Activated T-helper 17 cell treated with anti-CD3 and anti-CD28 coated beads, Interleukin-2, amount 50 U/mL, for 72 hours (primary cell): ENCODE data around the gene MZF1. TPM values are rescaled to one million over a fixed set of nuclear protein-coding genes. Genes with fewer than 3 reads are reported as not detected.
"Not testable (repeated sequence)": the region's sequence is repeated elsewhere in the genome, so short reads cannot be mapped to it uniquely, and the experiment has no call there.

Experiments
- ATAC-seq: fragments of 150-1000 bp; cut with Tn5 transposase; replicated peaks from 2 replicates; pipeline ENCODE4 v1.10.0; 2021; ENCODE audit warnings: mild to moderate bottlenecking, moderate library complexity
- H3K27ac Mint-ChIP-seq: one replicate; pipeline ENCODE4 v1.8.0; 2022; ENCODE audit warnings: mixed read lengths
- H3K27me3 Mint-ChIP-seq: one replicate; pipeline ENCODE4 v1.8.0; 2022; ENCODE audit warnings: mixed read lengths
- H3K36me3 Mint-ChIP-seq: one replicate; pipeline ENCODE4 v1.8.0; 2022; ENCODE audit warnings: low read depth, mild to moderate bottlenecking, mixed read lengths
- H3K4me1 Mint-ChIP-seq: one replicate; pipeline ENCODE4 v1.8.0; 2022; ENCODE audit warnings: mixed read lengths
- H3K4me3 Mint-ChIP-seq: one replicate; pipeline ENCODE4 v1.8.0; 2022; ENCODE audit warnings: mild to moderate bottlenecking, mixed read lengths
- H3K9me3 Mint-ChIP-seq: one replicate; pipeline ENCODE4 v1.8.0; 2022; ENCODE audit warnings: mixed read lengths
- total RNA-seq, 2 donors: library from RNA; stranded (reverse); gene quantifications; one replicate each; pipeline ENCODE4 v1.2.3, GENCODE V29; 2022

Gene MZF1
- total RNA-seq, 2 donors from 2014 or later = 26.6 to 57.9 TPM

- peaks cover 54% of the 10 kb centered on the region for H3K36me3 Mint-ChIP-seq
- H3K4me3 Mint-ChIP-seq = peak within 1 kb of the TSS; percentile 95
Observed at GRCh38 chr19:58543826-58544590, 29.1 kb downstream of the MZF1 start, which contains the start of gene TRIM28. TSS of gene TRIM28 (plus strand) at chr19:58544064. CDS start at chr19:58544758, 694 bp downstream.

DNA sequence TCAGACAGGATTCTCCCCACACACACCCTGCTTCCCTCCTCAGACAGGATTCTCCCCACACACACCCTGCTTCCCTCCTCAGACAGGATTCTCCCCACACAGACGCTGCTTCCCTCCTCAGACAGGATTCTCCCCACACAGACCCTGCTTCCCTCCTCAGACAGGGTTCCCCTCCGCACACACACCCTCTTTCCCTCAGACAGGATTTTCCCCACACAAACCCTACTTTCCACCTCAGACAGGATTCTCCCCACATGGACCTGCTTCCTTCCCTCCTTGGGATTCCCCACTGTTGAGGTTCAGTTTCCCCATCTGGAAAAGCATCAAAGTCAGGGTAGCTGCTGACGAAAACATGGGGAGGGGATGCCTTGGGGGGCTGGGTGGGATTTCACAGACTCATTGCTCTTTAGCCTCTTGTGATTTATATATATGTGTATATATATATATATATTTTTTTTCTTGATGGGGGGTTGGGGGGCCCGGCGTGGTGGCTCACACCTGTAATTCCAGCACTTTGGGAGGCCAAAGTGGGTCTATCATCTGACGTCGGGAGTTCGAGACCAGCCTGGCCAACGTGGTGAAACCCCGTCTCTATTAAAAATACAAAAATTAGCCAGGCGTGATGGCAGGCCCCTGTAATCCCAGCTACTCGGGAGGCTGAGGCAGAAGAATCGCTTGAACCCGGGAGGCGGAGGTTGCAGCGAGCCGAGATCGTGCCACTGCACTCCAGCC lies 30.3 kb downstream of the MZF1 start:
- Mint-ChIP-seq H3K27ac (peak overlapping the region; percentile 50), H3K4me3 (peak overlapping the region; percentile 95), H3K4me1 (peaks cover 25% of the 10 kb centered on the region), H3K36me3 (peaks cover 42% of the 10 kb centered on the region)
- H3K9me3 Mint-ChIP-seq, ATAC-seq, H3K27me3 Mint-ChIP-seq: not testable (repeated sequence)

More at GRCh38 chr19:58543826-58544590, 29.1 kb downstream of the MZF1 start, which contains the start of gene TRIM28:
- Mint-ChIP-seq H3K27me3 (no peaks in the 10 kb centered on the region), H3K27ac (peak within 1 kb of the TSS; percentile 98), H3K9me3 (no peaks in the 10 kb centered on the region), H3K4me1 (peaks cover 26% of the 10 kb centered on the region)
- peak; percentile 95 for ATAC-seq

GRCh38 chr19:58539169-58539559 lies 34.0 kb downstream of the MZF1 start:
- not testable (repeated sequence) for H3K9me3 Mint-ChIP-seq, H3K27me3 Mint-ChIP-seq, ATAC-seq, H3K36me3 Mint-ChIP-seq
- Mint-ChIP-seq H3K27ac (peak overlapping the region; percentile 68), H3K4me3 (peak overlapping the region; percentile 79), H3K4me1 (peaks cover 11% of the 10 kb centered on the region)

GRCh38 chr19:58538257-58539168 lies 34.6 kb downstream of the MZF1 start:
- Mint-ChIP-seq H3K9me3 (no peaks in the 10 kb centered on the region), H3K4me1 (peaks cover 5% of the 10 kb centered on the region), H3K36me3 (peaks cover under 1% of the 10 kb centered on the region), H3K4me3 (peak overlapping the region; percentile 79), H3K27me3 (no peaks in the 10 kb centered on the region), H3K27ac (peak overlapping the region; percentile 84)
- ATAC-seq = peak; percentile 80

- H3K4me1 Mint-ChIP-seq = peaks cover 5% of the 10 kb centered on the region
- H3K27me3 Mint-ChIP-seq = no peaks in the 10 kb centered on the region
- no peaks in the 10 kb centered on the region for H3K36me3 Mint-ChIP-seq
- no peak for ATAC-seq
- no peak overlapping the region for H3K27ac Mint-ChIP-seq
- no peaks in the 10 kb centered on the region for H3K9me3 Mint-ChIP-seq
- H3K4me3 Mint-ChIP-seq = peak overlapping the region; percentile 79
Observed at GRCh38 chr19:58536852-58537798, 36.0 kb downstream of the MZF1 start.

GRCh38 chr19:58535857-58536256 lies 37.3 kb downstream of the MZF1 start:
- no peak overlapping the region for H3K27ac Mint-ChIP-seq
- no peak for ATAC-seq
- H3K4me3 Mint-ChIP-seq = no peak overlapping the region
- no peaks in the 10 kb centered on the region for H3K36me3 Mint-ChIP-seq
- no peaks in the 10 kb centered on the region for H3K9me3 Mint-ChIP-seq
- H3K27me3 Mint-ChIP-seq = no peaks in the 10 kb centered on the region
- peaks cover 5% of the 10 kb centered on the region for H3K4me1 Mint-ChIP-seq

- ATAC-seq = no peak
- H3K27me3 Mint-ChIP-seq = no peaks in the 10 kb centered on the region
- no peak overlapping the region for H3K4me3 Mint-ChIP-seq
- no peaks in the 10 kb centered on the region for H3K9me3 Mint-ChIP-seq
- no peak overlapping the region for H3K27ac Mint-ChIP-seq
- H3K36me3 Mint-ChIP-seq = no peaks in the 10 kb centered on the region
- no peaks in the 10 kb centered on the region for H3K4me1 Mint-ChIP-seq
Observed at GRCh38 chr19:58531034-58531840, 41.9 kb downstream of the MZF1 start.

GRCh38 chr19:58529405-58529804 lies 43.7 kb downstream of the MZF1 start:
- no peak overlapping the region for H3K4me3 Mint-ChIP-seq

DNA sequence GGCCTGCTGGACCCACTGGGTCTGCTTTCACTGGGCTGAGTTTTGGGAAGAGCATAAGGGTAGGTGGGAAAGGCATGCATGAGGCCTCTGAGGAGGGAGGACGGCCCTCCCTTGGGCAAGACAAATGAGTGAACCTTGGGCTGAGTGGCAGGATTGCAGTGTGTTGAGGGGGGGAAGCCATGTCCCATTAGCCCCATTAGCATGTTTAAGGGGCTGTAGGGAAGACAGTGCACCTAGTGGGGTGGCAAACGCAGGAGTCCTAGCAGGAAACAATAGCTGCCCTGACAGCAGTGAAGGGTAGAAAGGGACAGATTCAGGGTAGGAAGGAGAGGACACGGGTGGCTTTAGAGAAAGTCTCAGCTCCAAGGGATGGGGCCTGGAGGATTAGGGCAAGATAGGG lies 50.4 kb downstream of the MZF1 start:
- Mint-ChIP-seq H3K4me3 (no peak overlapping the region), H3K36me3 (peaks cover 21% of the 10 kb centered on the region), H3K9me3 (no peaks in the 10 kb centered on the region), H3K27me3 (no peaks in the 10 kb centered on the region), H3K27ac (peak overlapping the region; percentile 33), H3K4me1 (peaks cover 11% of the 10 kb centered on the region)
- ATAC-seq = no peak

More at GRCh38 chr19:58529405-58529804, 43.7 kb downstream of the MZF1 start:
- ATAC-seq = no peak
- H3K27ac Mint-ChIP-seq = no peak overlapping the region
- no peaks in the 10 kb centered on the region for H3K4me1 Mint-ChIP-seq
- no peaks in the 10 kb centered on the region for H3K9me3 Mint-ChIP-seq
- no peaks in the 10 kb centered on the region for H3K27me3 Mint-ChIP-seq
- H3K36me3 Mint-ChIP-seq = no peaks in the 10 kb centered on the region

DNA sequence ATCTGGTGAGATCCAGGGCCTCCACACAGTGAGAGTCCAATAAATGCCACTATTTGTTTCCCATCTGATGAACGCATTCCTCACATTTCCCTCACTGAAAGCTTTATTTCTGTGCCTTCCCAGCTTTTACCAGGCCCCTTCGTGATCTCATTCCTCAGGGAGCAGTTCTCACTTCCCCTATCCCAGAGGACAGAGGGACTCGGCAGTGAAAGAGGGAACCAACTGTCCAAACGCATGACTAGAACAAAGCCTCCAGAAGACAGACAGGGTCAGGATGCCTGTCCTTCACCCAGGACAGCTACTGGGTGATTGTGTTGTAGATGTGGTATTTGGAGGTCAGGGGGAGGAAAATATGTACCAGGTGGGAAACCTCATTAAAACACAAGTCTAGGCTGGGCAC lies 51.5 kb downstream of the MZF1 start:
- Mint-ChIP-seq H3K4me1 (peaks cover 11% of the 10 kb centered on the region), H3K4me3 (peak overlapping the region; percentile 32), H3K9me3 (no peaks in the 10 kb centered on the region), H3K27me3 (no peaks in the 10 kb centered on the region), H3K27ac (no peak overlapping the region), H3K36me3 (peaks cover 21% of the 10 kb centered on the region)
- no peak for ATAC-seq

DNA sequence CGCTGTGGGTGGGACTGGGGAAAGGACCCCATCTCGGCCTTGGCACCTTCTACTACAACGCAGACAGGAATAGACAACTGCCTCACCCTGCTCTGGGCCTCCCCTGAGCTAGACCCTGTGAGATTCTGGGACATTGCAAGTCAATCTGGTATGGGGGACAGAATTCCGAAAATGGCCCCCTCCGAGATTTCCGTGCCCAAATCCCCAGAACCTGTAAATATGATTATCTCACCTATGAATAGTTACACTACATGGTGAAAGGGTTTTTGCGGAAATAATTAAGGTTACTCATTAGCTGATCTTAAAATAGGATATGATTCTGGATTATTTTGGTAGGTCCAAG lies 52.9 kb downstream of the MZF1 start:
- peaks cover 29% of the 10 kb centered on the region for H3K36me3 Mint-ChIP-seq
- no peak for ATAC-seq
- H3K27ac Mint-ChIP-seq = peak overlapping the region; percentile 96
- H3K27me3 Mint-ChIP-seq = no peaks in the 10 kb centered on the region
- peaks cover 18% of the 10 kb centered on the region for H3K4me1 Mint-ChIP-seq
- H3K9me3 Mint-ChIP-seq = no peaks in the 10 kb centered on the region
- H3K4me3 Mint-ChIP-seq = peak overlapping the region; percentile 89

- H3K36me3 Mint-ChIP-seq = peaks cover 36% of the 10 kb centered on the region
- peak within 1 kb of the TSS; percentile 89 for H3K4me3 Mint-ChIP-seq
- peaks cover 18% of the 10 kb centered on the region for H3K4me1 Mint-ChIP-seq
- peak within 1 kb of the TSS; percentile 96 for H3K27ac Mint-ChIP-seq
- H3K27me3 Mint-ChIP-seq = no peaks in the 10 kb centered on the region
- no peaks in the 10 kb centered on the region for H3K9me3 Mint-ChIP-seq
- peak; percentile 86 for ATAC-seq
Observed at GRCh38 chr19:58519355-58520256, 53.5 kb downstream of the MZF1 start, which contains the start of gene ZBTB45. TSS of gene ZBTB45 (minus strand) at chr19:58519810. CDS start at chr19:58517673, 2,137 bp downstream.
